Thyroid gland (tissue), 4 donors: ENCODE measurements around the gene TOR1B. TPM values are rescaled to one million over a fixed set of nuclear protein-coding genes. Genes with fewer than 3 reads are reported as not detected.

Experiments used
- DNase-seq, 2 donors: peaks; one replicate each; pipeline ENCODE4 v3.0.0-alpha.2; 2019
- H3K27ac ChIP-seq, 3 donors: fragments of 200-600 bp; sonication (generic); 1 replicate in 2 of 3; 2 replicates in 1 of 3; pipeline ENCODE4 v1.5.1; 2016 to 2019; ENCODE audit warnings: mild to moderate bottlenecking in 1 of 3, moderate library complexity in 1 of 3
- H3K27me3 ChIP-seq: fragments of 200-600 bp; sonication (generic); one replicate; pipeline ENCODE4 v1.5.1; 2019
- H3K36me3 ChIP-seq, 2 donors: fragments of 200-600 bp; sonication (generic); one replicate each; pipeline ENCODE4 v1.5.1; 2016 to 2019
- H3K4me1 ChIP-seq, 2 donors: fragments of 200-600 bp; sonication (generic); one replicate each; pipeline ENCODE4 v1.5.1; 2017 to 2019
- H3K4me3 ChIP-seq, 3 donors: fragments of 200-600 bp; sonication (generic); replicated peaks in 1 of 3; 1 replicate in 2 of 3; 2 replicates in 1 of 3; pipeline ENCODE4 v1.5.1; 2016; ENCODE audit warnings: mild to moderate bottlenecking in 1 of 3
- H3K9me3 ChIP-seq: fragments of 200-600 bp; sonication (generic); one replicate; pipeline ENCODE4 v1.5.1; 2017
- CTCF ChIP-seq, 6 experiments: fragments of 200-600 bp in 3 of 6; fragments of 450-650 bp in 3 of 6; sonication (generic) in 3 of 6; IDR thresholded peaks; one replicate each; pipeline ENCODE4 v1.5.1; 2016 to 2019; ENCODE audit warnings: antibody characterized with exemption in 6 of 6, mild to moderate bottlenecking in 2 of 6, inconsistent platforms in 1 of 6, moderate library complexity in 1 of 6
- POLR2A ChIP-seq, 2 donors: fragments of 450-650 bp; IDR thresholded peaks; one replicate each; pipeline ENCODE4 v1.6.1; 2017; ENCODE audit warnings: antibody characterized with exemption in 2 of 2, mild to moderate bottlenecking in 2 of 2, moderate library complexity in 1 of 2
- WGBS, 2 donors: methylation state at CpG; one replicate each; pipeline ENCODE4 v1.1.5; 2017; 5-methylcytosine and 5-hydroxymethylcytosine counted together
- intact Hi-C: fragments of 100-400 bp; cut with DNase I; formaldehyde crosslinking; loops from one replicate; pipeline ENCODE4 v1.15.1; 2023
- total RNA-seq, 4 donors: library from RNA; depleted of rRNA; stranded (reverse); fragments of >200 nt; gene quantifications; one replicate each; pipeline ENCODE4 v1.2.3, GENCODE V29; 2016

The TOR1B gene
- total RNA-seq, 4 donors from 2014 or later = 25.2 to 36.3 (median 29.7) TPM

GRCh38 chr9:129857207-129857606 is 54.2 kb downstream of the TOR1B start:
- WGBS, 2 donors = 93% methylated on average over 6 to 7 of the region's 7 CpGs
- Histone ChIP-seq H3K4me1 (peaks cover 9 to 14% of the 10 kb centered on the region in 2 donors), H3K27ac (no peak overlapping the region), H3K4me3 (no peak overlapping the region), H3K36me3 (peaks cover 46 to 52% of the 10 kb centered on the region in 2 donors), H3K9me3 (no peaks in the 10 kb centered on the region), H3K27me3 (no peaks in the 10 kb centered on the region)
- no peak for TF ChIP-seq POLR2A (IDR thresholded peaks at IDR 0.05)
- no peak for TF ChIP-seq CTCF (IDR thresholded peaks at IDR 0.05)
- intact Hi-C loops = no loop called here
- no peak for DNase-seq

- Histone ChIP-seq H3K9me3 (no peaks in the 10 kb centered on the region), H3K36me3 (peaks cover 41 to 45% of the 10 kb centered on the region in 2 donors), H3K27ac (no peak overlapping the region), H3K4me3 (no peak overlapping the region), H3K27me3 (no peaks in the 10 kb centered on the region), H3K4me1 (peaks cover 0 to 3% of the 10 kb centered on the region in 2 donors)
- WGBS, 2 donors = 84 to 93% methylated on average over 9 to 11 of the region's 11 CpGs
- no peak for DNase-seq
- intact Hi-C loops = no loop called here
- TF ChIP-seq POLR2A (IDR thresholded peaks at IDR 0.05) (no peak), CTCF (IDR thresholded peaks at IDR 0.05) (no peak)
Observed at GRCh38 chr9:129858167-129858962, 55.4 kb downstream of the TOR1B start.

Other genes starting within 250 kb of the TOR1B start
- not detected for gene C9orf50, start 182.1 kb upstream of the TOR1B start, total RNA-seq
- 10 to 100 TPM; 19.6 to 28.4 (median 22.6) TPM for gene NTMT1, start 177.0 kb upstream of the TOR1B start, total RNA-seq
- gene ASB6, start 161.0 kb upstream of the TOR1B start, total RNA-seq = 10 to 100 TPM; 21.7 to 29.2 (median 24.0) TPM
- 10 to 100 TPM in 2 of 4 donors, 1 to 10 TPM in 2; 2.9 to 10.6 (median 8.1) TPM for gene PRRX2, start 137.5 kb upstream of the TOR1B start, total RNA-seq
- gene PTGES, start 50.1 kb upstream of the TOR1B start, total RNA-seq = 1 to 10 TPM in 3 of 4 donors, under 1 TPM in 1; 0.29 to 5.3 (median 2.3) TPM
- 10 to 100 TPM; 30.0 to 61.2 (median 42.8) TPM for gene TOR1A, start 21.0 kb downstream of the TOR1B start, total RNA-seq
- 10 to 100 TPM; 59.4 to 89.2 (median 81.4) TPM for gene C9orf78, start 32.1 kb downstream of the TOR1B start, total RNA-seq
- 10 to 100 TPM; 23.9 to 61.8 (median 52.0) TPM for gene USP20, start 32.3 kb downstream of the TOR1B start, total RNA-seq
- 10 to 100 TPM; 55.8 to 78.5 (median 76.0) TPM for gene FNBP1, start 240.0 kb downstream of the TOR1B start, total RNA-seq